GM21423 (cell line): ENCODE results near the gene PCDHGA1.
"Not testable (repeated sequence)": the region's sequence is repeated elsewhere in the genome, so short reads cannot be mapped to it uniquely, and the experiment has no call there.

Source experiments
- ATAC-seq: cut with Tn5 transposase; IDR thresholded peaks from one replicate; pipeline ENCODE4 v1.9.1; 2021; ENCODE audit warnings: mild to moderate bottlenecking, moderate library complexity; ENCODE audit not compliant: unreplicated experiment

PCDHGA1 gene

DNA sequence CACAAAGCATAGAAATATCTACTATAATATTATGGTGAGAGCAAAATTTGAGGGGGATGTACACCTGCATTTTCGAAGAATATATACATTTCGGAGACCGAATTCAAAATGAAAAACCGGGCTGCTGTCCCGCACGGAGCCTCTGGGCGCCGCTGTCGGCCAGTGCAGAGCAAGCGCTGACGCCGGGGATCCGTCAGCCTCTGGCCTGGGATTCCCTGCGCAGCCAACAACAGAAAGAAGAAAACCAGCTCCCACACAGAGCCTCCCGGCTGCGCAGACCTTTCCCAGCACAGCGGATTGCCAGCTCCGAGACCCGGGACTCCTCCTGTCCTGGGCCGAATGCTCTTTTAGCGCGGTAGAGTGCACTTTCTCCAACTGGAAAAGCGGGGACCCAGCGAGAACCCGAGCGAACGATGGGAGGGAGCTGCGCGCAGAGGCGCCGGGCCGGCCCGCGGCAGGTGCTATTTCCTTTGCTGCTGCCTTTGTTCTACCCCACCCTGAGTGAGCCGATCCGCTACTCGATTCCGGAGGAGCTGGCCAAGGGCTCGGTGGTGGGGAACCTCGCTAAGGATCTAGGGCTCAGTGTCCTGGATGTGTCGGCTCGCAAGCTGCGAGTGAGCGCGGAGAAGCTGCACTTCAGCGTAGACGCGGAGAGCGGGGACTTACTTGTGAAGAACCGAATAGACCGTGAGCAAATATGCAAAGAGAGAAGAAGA is 77.6 kb downstream of the PCDHGA1 start, which contains the start of gene PCDHGB6:
Gene PCDHGB6 (plus strand): TSS at position 232 of the 716 bp plus-strand sequence. CDS start 182 bp downstream, at position 414.
- ATAC-seq: peak; percentile 51

GRCh38 chr5:141409598-141410306 is 79.4 kb downstream of the PCDHGA1 start:
- no peak for ATAC-seq

DNA sequence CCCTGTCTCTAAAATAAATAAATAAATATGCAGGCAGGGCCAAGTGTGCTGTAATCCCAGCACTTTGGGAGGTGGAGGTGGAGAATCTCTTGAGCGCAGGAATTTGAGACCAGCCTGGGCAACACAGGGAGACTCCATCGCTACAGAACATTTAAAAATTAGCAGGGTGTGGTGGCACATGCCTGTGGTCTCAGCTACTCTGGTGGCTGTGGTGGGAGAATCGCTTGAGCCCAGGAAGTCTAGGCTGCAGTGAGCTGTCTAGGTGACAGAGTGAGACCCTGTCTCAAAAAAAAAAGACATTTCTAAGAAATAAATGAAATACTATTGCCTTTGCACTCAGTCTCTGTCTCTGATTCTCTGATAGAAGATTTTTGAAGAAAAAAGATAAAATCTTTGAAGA is 81.3 kb downstream of the PCDHGA1 start:
- no peak for ATAC-seq

DNA sequence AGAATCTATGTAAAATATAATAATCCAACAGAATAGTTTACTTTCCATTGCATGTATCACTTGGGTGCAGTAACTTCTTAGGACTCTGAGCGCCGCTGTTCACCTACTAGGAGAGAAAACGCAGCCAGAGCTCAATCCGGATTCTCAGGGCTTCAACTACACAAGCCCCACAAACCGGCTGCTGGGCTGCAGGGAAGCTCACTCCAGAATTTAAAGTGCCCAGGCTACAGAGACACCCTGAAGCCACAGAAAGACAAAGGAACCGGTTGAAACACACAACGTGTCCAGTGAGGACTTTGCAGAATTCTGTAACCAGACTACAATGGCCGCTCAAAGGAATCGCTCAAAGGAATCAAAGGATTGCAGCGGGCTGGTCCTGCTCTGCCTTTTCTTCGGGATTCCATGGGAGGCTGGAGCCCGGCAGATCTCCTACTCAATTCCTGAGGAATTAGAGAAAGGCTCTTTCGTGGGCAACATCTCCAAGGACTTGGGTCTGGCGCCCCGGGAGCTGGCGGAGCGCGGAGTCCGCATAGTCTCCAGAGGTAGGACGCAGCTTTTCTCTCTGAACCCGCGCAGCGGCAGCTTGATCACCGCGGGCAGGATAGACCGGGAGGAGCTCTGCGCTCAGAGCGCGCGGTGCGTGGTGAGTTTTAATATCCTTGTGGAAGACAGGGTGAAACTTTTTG is 82.7 kb downstream of the PCDHGA1 start, which contains the start of gene PCDHGA10:
Gene PCDHGA10 (plus strand): TSS at position 134 of the 686 bp plus-strand sequence. CDS start 189 bp downstream, at position 323.
- peak; percentile 76 for ATAC-seq

GRCh38 chr5:141413540-141414069 is 83.3 kb downstream of the PCDHGA1 start:
- ATAC-seq: no peak

- ATAC-seq: not testable (repeated sequence)
Observed at GRCh38 chr5:141414548-141415274, 84.4 kb downstream of the PCDHGA1 start.

DNA sequence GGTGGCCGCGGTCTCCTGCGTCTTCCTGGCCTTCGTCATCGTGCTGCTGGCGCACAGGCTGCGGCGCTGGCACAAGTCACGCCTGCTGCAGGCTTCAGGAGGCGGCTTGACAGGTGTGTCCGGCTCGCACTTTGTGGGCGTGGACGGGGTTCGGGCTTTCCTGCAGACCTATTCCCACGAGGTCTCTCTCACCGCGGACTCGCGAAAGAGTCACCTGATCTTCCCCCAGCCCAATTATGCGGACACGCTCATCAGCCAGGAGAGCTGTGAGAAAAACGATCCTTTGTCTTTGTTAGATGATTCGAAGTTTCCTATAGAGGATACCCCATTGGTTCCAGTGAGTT is 84.9 kb downstream of the PCDHGA1 start:
- not testable (repeated sequence) for ATAC-seq

GRCh38 chr5:141417494-141418172 is 87.3 kb downstream of the PCDHGA1 start, which contains the start of gene PCDHGB7:
Gene PCDHGB7 (plus strand): TSS chr5:141417677. CDS start chr5:141417860, 183 bp downstream.
- ATAC-seq: peak; percentile 75

DNA sequence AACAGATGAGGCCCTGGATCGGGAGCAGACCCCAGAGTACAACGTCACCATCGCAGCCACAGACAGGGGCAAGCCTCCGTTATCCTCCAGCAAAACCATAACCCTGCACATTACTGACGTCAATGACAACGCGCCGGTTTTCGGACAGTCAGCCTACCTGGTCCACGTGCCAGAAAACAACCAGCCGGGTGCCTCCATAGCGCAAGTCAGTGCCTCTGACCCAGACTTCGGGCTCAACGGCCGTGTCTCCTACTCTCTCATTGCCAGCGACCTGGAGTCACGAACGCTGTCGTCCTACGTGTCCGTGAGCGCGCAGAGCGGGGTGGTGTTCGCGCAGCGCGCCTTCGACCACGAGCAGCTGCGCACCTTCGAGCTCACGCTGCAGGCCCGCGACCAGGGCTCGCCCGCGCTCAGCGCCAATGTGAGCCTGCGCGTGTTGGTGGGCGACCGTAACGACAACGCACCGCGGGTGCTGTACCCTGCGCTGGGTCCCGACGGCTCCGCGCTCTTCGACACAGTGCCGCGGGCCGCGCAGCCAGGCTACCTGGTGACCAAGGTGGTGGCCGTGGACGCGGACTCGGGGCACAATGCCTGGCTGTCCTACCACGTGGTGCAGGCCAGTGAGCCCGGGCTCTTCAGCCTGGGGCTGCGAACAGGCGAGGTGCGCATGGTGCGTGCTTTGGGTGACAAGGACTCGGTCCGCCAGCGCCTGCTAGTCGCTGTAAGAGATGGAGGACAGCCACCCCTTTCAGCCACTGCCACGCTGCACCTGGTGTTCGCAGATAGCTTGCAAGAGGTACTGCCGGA is 89.0 kb downstream of the PCDHGA1 start:
- ATAC-seq: no peak

DNA sequence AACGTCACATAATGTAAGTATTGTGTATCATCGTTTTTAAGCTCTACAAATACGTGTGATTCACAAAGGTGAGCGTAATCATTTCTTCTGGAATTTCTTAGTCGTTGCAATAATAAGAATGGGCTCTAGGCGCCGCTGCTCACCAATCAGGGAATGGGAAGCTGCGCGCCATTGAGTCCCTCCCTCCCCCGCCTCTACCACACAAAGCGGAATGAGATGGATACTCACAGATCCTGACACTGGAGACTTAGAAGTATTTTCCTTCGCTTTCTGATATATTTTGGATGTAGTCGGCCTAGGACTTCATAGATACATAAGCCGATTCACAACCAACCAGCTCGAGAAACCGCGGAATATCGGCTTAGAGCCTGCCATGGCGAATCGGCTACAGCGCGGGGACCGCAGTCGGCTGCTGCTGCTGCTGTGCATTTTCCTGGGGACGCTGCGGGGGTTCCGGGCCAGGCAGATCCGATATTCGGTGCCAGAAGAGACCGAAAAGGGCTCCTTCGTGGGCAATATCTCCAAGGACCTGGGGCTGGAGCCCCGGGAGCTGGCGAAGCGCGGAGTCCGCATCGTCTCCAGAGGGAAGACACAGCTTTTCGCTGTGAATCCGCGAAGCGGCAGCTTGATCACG is 90.7 kb downstream of the PCDHGA1 start, which contains the start of gene PCDHGA11:
Gene PCDHGA11 (plus strand): TSS at position 197 of the 634 bp plus-strand sequence. CDS start 177 bp downstream, at position 374.
- ATAC-seq: no peak

DNA sequence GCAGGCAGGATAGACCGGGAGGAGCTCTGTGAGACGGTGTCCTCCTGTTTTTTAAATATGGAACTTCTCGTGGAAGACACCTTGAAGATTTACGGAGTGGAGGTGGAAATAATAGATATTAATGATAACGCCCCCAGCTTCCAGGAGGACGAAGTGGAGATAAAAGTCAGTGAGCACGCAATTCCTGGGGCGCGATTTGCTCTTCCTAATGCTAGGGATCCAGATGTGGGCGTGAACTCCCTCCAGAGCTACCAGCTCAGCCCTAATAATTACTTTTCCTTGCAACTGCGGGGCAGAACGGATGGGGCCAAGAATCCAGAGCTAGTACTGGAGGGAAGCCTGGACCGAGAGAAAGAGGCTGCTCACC is 91.2 kb downstream of the PCDHGA1 start:
- ATAC-seq: no peak

DNA sequence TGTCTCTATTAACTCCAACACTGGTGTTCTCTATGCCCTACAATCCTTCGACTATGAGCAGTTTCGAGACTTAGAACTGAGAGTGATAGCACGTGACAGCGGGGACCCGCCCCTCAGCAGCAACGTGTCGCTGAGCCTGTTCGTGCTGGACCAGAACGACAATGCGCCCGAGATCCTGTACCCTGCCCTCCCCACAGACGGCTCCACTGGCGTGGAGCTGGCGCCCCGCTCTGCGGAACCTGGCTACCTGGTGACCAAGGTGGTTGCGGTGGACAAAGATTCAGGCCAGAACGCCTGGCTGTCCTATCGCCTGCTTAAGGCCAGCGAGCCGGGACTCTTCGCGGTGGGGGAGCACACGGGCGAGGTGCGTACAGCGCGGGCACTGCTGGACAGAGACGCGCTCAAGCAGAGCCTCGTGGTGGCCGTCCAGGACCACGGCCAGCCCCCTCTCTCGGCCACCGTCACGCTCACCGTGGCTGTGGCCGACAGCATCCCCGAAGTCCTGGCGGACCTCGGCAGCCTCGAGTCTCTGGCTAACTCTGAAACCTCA is 92.5 kb downstream of the PCDHGA1 start:
- no peak for ATAC-seq

- no peak for ATAC-seq
Observed at GRCh38 chr5:141427783-141428426, 97.6 kb downstream of the PCDHGA1 start.

DNA sequence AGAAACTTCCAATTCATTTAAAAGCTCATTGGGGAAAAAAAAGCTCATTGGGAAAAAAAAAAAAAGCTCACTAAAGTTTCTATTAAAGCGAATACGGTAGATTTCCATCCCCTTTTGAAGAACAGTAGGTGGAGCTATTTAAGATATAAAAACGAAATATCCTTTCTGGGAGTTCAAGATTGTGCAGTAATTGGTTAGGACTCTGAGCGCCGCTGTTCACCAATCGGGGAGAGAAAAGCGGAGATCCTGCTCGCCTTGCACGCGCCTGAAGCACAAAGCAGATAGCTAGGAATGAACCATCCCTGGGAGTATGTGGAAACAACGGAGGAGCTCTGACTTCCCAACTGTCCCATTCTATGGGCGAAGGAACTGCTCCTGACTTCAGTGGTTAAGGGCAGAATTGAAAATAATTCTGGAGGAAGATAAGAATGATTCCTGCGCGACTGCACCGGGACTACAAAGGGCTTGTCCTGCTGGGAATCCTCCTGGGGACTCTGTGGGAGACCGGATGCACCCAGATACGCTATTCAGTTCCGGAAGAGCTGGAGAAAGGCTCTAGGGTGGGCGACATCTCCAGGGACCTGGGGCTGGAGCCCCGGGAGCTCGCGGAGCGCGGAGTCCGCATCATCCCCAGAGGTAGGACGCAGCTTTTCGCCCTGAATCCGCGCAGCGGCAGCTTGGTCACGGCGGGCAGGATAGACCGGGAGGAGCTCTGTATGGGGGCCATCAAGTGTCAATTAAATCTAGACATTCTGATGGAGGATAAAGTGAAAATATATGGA is 100.2 kb downstream of the PCDHGA1 start, which contains the start of gene PCDHGA12:
Gene PCDHGA12 (plus strand): TSS at position 176 of the 782 bp plus-strand sequence. CDS start 253 bp downstream, at position 429.
- ATAC-seq: peak; percentile 86

DNA sequence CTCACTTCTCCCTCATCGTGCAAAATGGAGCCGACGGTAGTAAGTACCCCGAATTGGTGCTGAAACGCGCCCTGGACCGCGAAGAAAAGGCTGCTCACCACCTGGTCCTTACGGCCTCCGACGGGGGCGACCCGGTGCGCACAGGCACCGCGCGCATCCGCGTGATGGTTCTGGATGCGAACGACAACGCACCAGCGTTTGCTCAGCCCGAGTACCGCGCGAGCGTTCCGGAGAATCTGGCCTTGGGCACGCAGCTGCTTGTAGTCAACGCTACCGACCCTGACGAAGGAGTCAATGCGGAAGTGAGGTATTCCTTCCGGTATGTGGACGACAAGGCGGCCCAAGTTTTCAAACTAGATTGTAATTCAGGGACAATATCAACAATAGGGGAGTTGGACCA is 101.0 kb downstream of the PCDHGA1 start:
- no peak for ATAC-seq

DNA sequence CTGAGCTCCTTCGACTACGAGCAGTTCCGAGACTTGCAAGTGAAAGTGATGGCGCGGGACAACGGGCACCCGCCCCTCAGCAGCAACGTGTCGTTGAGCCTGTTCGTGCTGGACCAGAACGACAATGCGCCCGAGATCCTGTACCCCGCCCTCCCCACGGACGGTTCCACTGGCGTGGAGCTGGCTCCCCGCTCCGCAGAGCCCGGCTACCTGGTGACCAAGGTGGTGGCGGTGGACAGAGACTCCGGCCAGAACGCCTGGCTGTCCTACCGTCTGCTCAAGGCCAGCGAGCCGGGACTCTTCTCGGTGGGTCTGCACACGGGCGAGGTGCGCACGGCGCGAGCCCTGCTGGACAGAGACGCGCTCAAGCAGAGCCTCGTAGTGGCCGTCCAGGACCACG is 102.0 kb downstream of the PCDHGA1 start:
- ATAC-seq: not testable (repeated sequence)

DNA sequence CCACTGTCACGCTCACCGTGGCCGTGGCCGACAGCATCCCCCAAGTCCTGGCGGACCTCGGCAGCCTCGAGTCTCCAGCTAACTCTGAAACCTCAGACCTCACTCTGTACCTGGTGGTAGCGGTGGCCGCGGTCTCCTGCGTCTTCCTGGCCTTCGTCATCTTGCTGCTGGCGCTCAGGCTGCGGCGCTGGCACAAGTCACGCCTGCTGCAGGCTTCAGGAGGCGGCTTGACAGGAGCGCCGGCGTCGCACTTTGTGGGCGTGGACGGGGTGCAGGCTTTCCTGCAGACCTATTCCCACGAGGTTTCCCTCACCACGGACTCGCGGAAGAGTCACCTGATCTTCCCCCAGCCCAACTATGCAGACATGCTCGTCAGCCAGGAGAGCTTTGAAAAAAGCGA is 102.4 kb downstream of the PCDHGA1 start:
- ATAC-seq: not testable (repeated sequence)
